Sigmoid colon (tissue), 7 donors: ENCODE data around the gene RIPK1. TPM values are rescaled to one million over a fixed set of nuclear protein-coding genes. Genes with fewer than 3 reads are reported as not detected.

ENCODE experiments used
- DNase-seq: peaks from one replicate; pipeline ENCODE4 v3.0.0-alpha.2; 2019
- H3K27ac ChIP-seq, 4 donors: fragments of 200-600 bp; sonication (generic); one replicate each; pipeline ENCODE4 v1.5.1; 2016 to 2019; ENCODE audit warnings: mild to moderate bottlenecking in 1 of 4
- H3K27me3 ChIP-seq, 3 donors: fragments of 200-600 bp; sonication (generic); one replicate each; pipeline ENCODE4 v1.5.1; 2019; ENCODE audit warnings: mild to moderate bottlenecking in 1 of 3
- H3K36me3 ChIP-seq, 4 donors: fragments of 200-600 bp; sonication (generic); one replicate each; pipeline ENCODE4 v1.5.1; 2016 to 2019
- H3K4me1 ChIP-seq, 4 donors: fragments of 200-600 bp; sonication (generic); one replicate each; pipeline ENCODE4 v1.5.1; 2017 to 2019
- H3K4me3 ChIP-seq, 4 donors: fragments of 200-600 bp; sonication (generic); one replicate each; pipeline ENCODE4 v1.5.1; 2017 to 2019; ENCODE audit warnings: mild to moderate bottlenecking in 2 of 4, moderate library complexity in 1 of 4
- H3K9me3 ChIP-seq, 4 donors: fragments of 200-600 bp in 3 of 4; sonication (generic) in 3 of 4; one replicate each; pipeline versions ENCODE4 v1.5.1 to v1.6.1; 2013 to 2019
- CTCF ChIP-seq, 4 experiments: fragments of 450-650 bp in 3 of 4; fragments of 200-600 bp in 1 of 4; IDR thresholded peaks; one replicate each; pipeline ENCODE4 v1.5.1; 2016 to 2019; ENCODE audit warnings: antibody characterized with exemption in 4 of 4, mild to moderate bottlenecking in 3 of 4, moderate library complexity in 2 of 4
- EP300 ChIP-seq, 4 donors: sonication (generic); formaldehyde crosslinking; IDR thresholded peaks; one replicate each; pipeline ENCODE4 v1.6.1; 2017; ENCODE audit warnings: antibody characterized with exemption in 4 of 4
- POLR2A ChIP-seq, 2 donors: fragments of 450-650 bp; IDR thresholded peaks; one replicate each; pipeline ENCODE4 v1.6.1; 2016; ENCODE audit warnings: antibody characterized with exemption in 2 of 2, mild to moderate bottlenecking in 2 of 2, moderate library complexity in 2 of 2
- POLR2AphosphoS5 ChIP-seq, 4 donors: sonication (generic); formaldehyde crosslinking; IDR thresholded peaks; one replicate each; pipeline ENCODE4 v1.6.1; 2017; ENCODE audit warnings: antibody characterized with exemption in 4 of 4
- WGBS, 2 donors: extraction: QIAGEN DNeasy Blood & Tissue Kit; methylation state at CpG; one replicate each; pipeline ENCODE4 v1.1.7; 2013; 5-methylcytosine and 5-hydroxymethylcytosine counted together
- intact Hi-C: fragments of 100-400 bp; cut with DNase I; formaldehyde crosslinking; loops from one replicate; pipeline ENCODE4 v1.15.1; 2023
- polyA plus RNA-seq, 3 donors: library from polyadenylated mRNA; stranded (reverse); fragments of 200-250 nt; gene quantifications; one replicate each; pipeline ENCODE4 v1.2.3, GENCODE V29; 2013
- total RNA-seq, 4 donors: library from RNA; depleted of rRNA; stranded (reverse); fragments of >200 nt; gene quantifications; one replicate each; pipeline ENCODE4 v1.1.0, GENCODE V29; 2016
- donor health status: healthy with polysubstance abuse.
- donor health status: Bipolar disorder and iron deficiency.
- donor health status: healthy.

Gene RIPK1
- total and polyA plus RNA-seq, 7 donors, result 19.7 to 27.3 (median 20.7) TPM

- H3K4me3 ChIP-seq, result no peak overlapping the region
- DNase-seq, result no peak
- H3K4me1 ChIP-seq, result no peaks in the 10 kb centered on the region
- intact Hi-C loops, result no loop called here
- no peaks in the 10 kb centered on the region for H3K27me3 ChIP-seq
- TF ChIP-seq CTCF (IDR thresholded peaks at IDR 0.05), result no peak
- TF ChIP-seq EP300 (IDR thresholded peaks at IDR 0.05), result no peak
- TF ChIP-seq POLR2AphosphoS5 (IDR thresholded peaks at IDR 0.05), result no peak
- TF ChIP-seq POLR2A (IDR thresholded peaks at IDR 0.05), result no peak
- no peaks in the 10 kb centered on the region for H3K9me3 ChIP-seq
- no peak overlapping the region for H3K27ac ChIP-seq
- WGBS, 2 donors, result 96 to 97% methylated on average over 2 of the region's 2 CpGs
- peaks cover 0 to 64% (median 16%) of the 10 kb centered on the region in 4 donors for H3K36me3 ChIP-seq
Observed at GRCh38 chr6:3094815-3095214, 26.5 kb downstream of the RIPK1 start.

- no peak overlapping the region for H3K27ac ChIP-seq
- H3K4me1 ChIP-seq, result no peaks in the 10 kb centered on the region
- no peak for DNase-seq
- H3K9me3 ChIP-seq, result no peaks in the 10 kb centered on the region
- no peaks in the 10 kb centered on the region for H3K27me3 ChIP-seq
- no peak overlapping the region for H3K4me3 ChIP-seq
- TF ChIP-seq POLR2AphosphoS5 (IDR thresholded peaks at IDR 0.05) (no peak), POLR2A (IDR thresholded peaks at IDR 0.05) (no peak)
- intact Hi-C loops, result no loop called here
- peaks cover 14 to 93% (median 34%) of the 10 kb centered on the region in 4 donors for H3K36me3 ChIP-seq
- WGBS, 2 donors, result 93 to 97% methylated on average over 3 of the region's 3 CpGs
Observed at GRCh38 chr6:3102875-3103274, 34.6 kb downstream of the RIPK1 start.

- WGBS, 2 donors, result 66 to 86% methylated on average over 10 of the region's 10 CpGs
- Histone ChIP-seq H3K27ac (no peak overlapping the region), H3K4me1 (no peaks in the 10 kb centered on the region), H3K9me3 (no peaks in the 10 kb centered on the region), H3K4me3 (no peak overlapping the region), H3K27me3 (no peaks in the 10 kb centered on the region), H3K36me3 (peaks cover 14 to 97% (median 38%) of the 10 kb centered on the region in 4 donors)
- intact Hi-C loops, result no loop called here
- TF ChIP-seq POLR2AphosphoS5 (IDR thresholded peaks at IDR 0.05), result no peak
- DNase-seq, result no peak
Observed at GRCh38 chr6:3108746-3109414, 40.6 kb downstream of the RIPK1 start.

- no peak for TF ChIP-seq CTCF (IDR thresholded peaks at IDR 0.05)
- no peak for TF ChIP-seq EP300 (IDR thresholded peaks at IDR 0.05)
- no peak for TF ChIP-seq POLR2AphosphoS5 (IDR thresholded peaks at IDR 0.05)
- TF ChIP-seq POLR2A (IDR thresholded peaks at IDR 0.05), result no peak
- intact Hi-C loops, result no loop called here
Observed at GRCh38 chr6:3109761-3110160, 41.5 kb downstream of the RIPK1 start.

GRCh38 chr6:3114377-3114776, 46.1 kb downstream of the RIPK1 start:
- WGBS, 2 donors, result 95 to 97% methylated on average over 6 of the region's 6 CpGs
- intact Hi-C loops, result no loop called here
- Histone ChIP-seq H3K27ac (no peak overlapping the region), H3K4me1 (peaks cover 0 to 10% (median 10%) of the 10 kb centered on the region in 4 donors), H3K36me3 (peaks cover 0 to 54% (median 15%) of the 10 kb centered on the region in 4 donors), H3K4me3 (no peak overlapping the region), H3K27me3 (no peaks in the 10 kb centered on the region), H3K9me3 (no peaks in the 10 kb centered on the region)
- TF ChIP-seq CTCF (IDR thresholded peaks at IDR 0.05), result no peak
- no peak for TF ChIP-seq POLR2AphosphoS5 (IDR thresholded peaks at IDR 0.05)
- TF ChIP-seq EP300 (IDR thresholded peaks at IDR 0.05), result no peak
- no peak for TF ChIP-seq POLR2A (IDR thresholded peaks at IDR 0.05)
- DNase-seq, result no peak

More at GRCh38 chr6:3109761-3110160, 41.5 kb downstream of the RIPK1 start:
- Histone ChIP-seq H3K4me1 (no peaks in the 10 kb centered on the region), H3K36me3 (peaks cover 14 to 97% (median 35%) of the 10 kb centered on the region in 4 donors), H3K4me3 (no peak overlapping the region), H3K27ac (no peak overlapping the region), H3K9me3 (no peaks in the 10 kb centered on the region), H3K27me3 (no peaks in the 10 kb centered on the region)
- no peak for DNase-seq
- WGBS, 2 donors, result 94 to 97% methylated on average over 3 of the region's 3 CpGs
